Activated T-helper 1 cell treated with anti-CD3 and anti-CD28 coated beads, Interleukin-12 subunit alpha, Interleukin-12 subunit beta, Interleukin-2, Interleukin-4 antibody, amounts not matched to agents 30 ng/mL and 10 ng/mL and 1 ng/mL, durations not matched to agents 14 hours and 24 hours and 36 hours (primary cell): ENCODE measurements around the gene MEP1A. TPM values are rescaled to one million over a fixed set of nuclear protein-coding genes. Genes with fewer than 3 reads are reported as not detected.
A peak's percentile ranks its signal among the peaks of the same experiment; 100 is the strongest.
"Not testable (repeated sequence)": the region's sequence is repeated elsewhere in the genome, so short reads cannot be mapped to it uniquely, and the experiment has no call there.

Experiments
- DNase-seq: peaks from one replicate; pipeline ENCODE4 v3.0.0; 2021; ENCODE audit warnings: low spot score
- H3K27ac Mint-ChIP-seq: one replicate; pipeline ENCODE4 v1.8.0; 2021; ENCODE audit warnings: mild to moderate bottlenecking, mixed read lengths
- H3K27me3 Mint-ChIP-seq: one replicate; pipeline ENCODE4 v1.8.0; 2022; ENCODE audit warnings: mild to moderate bottlenecking, moderate library complexity, mixed read lengths; ENCODE audit not compliant: insufficient read depth
- H3K36me3 Mint-ChIP-seq: one replicate; pipeline ENCODE4 v1.8.0; 2021; ENCODE audit warnings: low read depth, mixed read lengths
- H3K4me1 Mint-ChIP-seq: one replicate; pipeline ENCODE4 v1.8.0; 2021; ENCODE audit warnings: low read depth, mixed read lengths
- H3K4me3 Mint-ChIP-seq: one replicate; pipeline ENCODE4 v1.8.0; 2021; ENCODE audit warnings: mild to moderate bottlenecking, moderate library complexity, mixed read lengths
- H3K9me3 Mint-ChIP-seq: one replicate; pipeline ENCODE4 v1.8.0; 2021; ENCODE audit warnings: mixed read lengths
- intact Hi-C: fragments of 100-400 bp; cut with micrococcal nuclease; formaldehyde crosslinking; loops from one replicate; pipeline ENCODE4 v1.15.1; 2024
- total RNA-seq: library from RNA; stranded (reverse); gene quantifications from 2 replicates; pipeline ENCODE4 v1.2.3, GENCODE V29; 2022

MEP1A gene
- total RNA-seq, 1 donor from 2014 or later = not detected

- H3K4me3 Mint-ChIP-seq = no peak overlapping the region
- DNase-seq = no peak
- H3K9me3 Mint-ChIP-seq = no peaks in the 10 kb centered on the region
- H3K4me1 Mint-ChIP-seq = no peaks in the 10 kb centered on the region
- H3K27ac Mint-ChIP-seq = no peak overlapping the region
- H3K36me3 Mint-ChIP-seq = no peaks in the 10 kb centered on the region
- peaks cover 4% of the 10 kb centered on the region for H3K27me3 Mint-ChIP-seq
- intact Hi-C loops = no loop called here
Observed at GRCh38 chr6:46819561-46819960, 26.4 kb downstream of the MEP1A start.

GRCh38 chr6:46821458-46821881 is 28.3 kb downstream of the MEP1A start:
- intact Hi-C loops = no loop called here
- no peak for DNase-seq
- Mint-ChIP-seq H3K9me3 (no peaks in the 10 kb centered on the region), H3K27me3 (peaks cover 4% of the 10 kb centered on the region), H3K27ac (no peak overlapping the region), H3K4me1 (no peaks in the 10 kb centered on the region), H3K4me3 (no peak overlapping the region), H3K36me3 (no peaks in the 10 kb centered on the region)

GRCh38 chr6:46828939-46829338 is 35.8 kb downstream of the MEP1A start:
- intact Hi-C loops = no loop called here
- no peaks in the 10 kb centered on the region for H3K36me3 Mint-ChIP-seq
- H3K27ac Mint-ChIP-seq = no peak overlapping the region
- no peaks in the 10 kb centered on the region for H3K4me1 Mint-ChIP-seq
- H3K9me3 Mint-ChIP-seq = no peaks in the 10 kb centered on the region
- no peak overlapping the region for H3K4me3 Mint-ChIP-seq
- H3K27me3 Mint-ChIP-seq = peaks cover 2% of the 10 kb centered on the region
- no peak for DNase-seq

GRCh38 chr6:46832816-46833215 is 39.6 kb downstream of the MEP1A start:
- no peaks in the 10 kb centered on the region for H3K4me1 Mint-ChIP-seq
- H3K36me3 Mint-ChIP-seq = no peaks in the 10 kb centered on the region
- no peak overlapping the region for H3K27ac Mint-ChIP-seq
- no peak overlapping the region for H3K4me3 Mint-ChIP-seq
- DNase-seq = no peak
- H3K9me3 Mint-ChIP-seq = no peaks in the 10 kb centered on the region
- intact Hi-C loops = no loop called here
- no peaks in the 10 kb centered on the region for H3K27me3 Mint-ChIP-seq

GRCh38 chr6:46834257-46834916 is 41.2 kb downstream of the MEP1A start:
- H3K27ac Mint-ChIP-seq, DNase-seq, H3K36me3 Mint-ChIP-seq, H3K4me1 Mint-ChIP-seq, H3K9me3 Mint-ChIP-seq, H3K27me3 Mint-ChIP-seq, intact Hi-C loops, H3K4me3 Mint-ChIP-seq: not testable (repeated sequence)

- DNase-seq, H3K4me1 Mint-ChIP-seq, H3K4me3 Mint-ChIP-seq, intact Hi-C loops, H3K27me3 Mint-ChIP-seq, H3K27ac Mint-ChIP-seq, H3K9me3 Mint-ChIP-seq, H3K36me3 Mint-ChIP-seq: not testable (repeated sequence)
Observed at GRCh38 chr6:46834991-46835390, 41.8 kb downstream of the MEP1A start.

GRCh38 chr6:46838033-46838432 is 44.8 kb downstream of the MEP1A start:
- H3K27ac Mint-ChIP-seq = no peak overlapping the region
- no peak for DNase-seq
- H3K4me3 Mint-ChIP-seq = no peak overlapping the region
- no peaks in the 10 kb centered on the region for H3K27me3 Mint-ChIP-seq
- no peaks in the 10 kb centered on the region for H3K36me3 Mint-ChIP-seq
- H3K4me1 Mint-ChIP-seq = no peaks in the 10 kb centered on the region
- intact Hi-C loops = no loop called here
- H3K9me3 Mint-ChIP-seq = peaks cover 23% of the 10 kb centered on the region

GRCh38 chr6:46842252-46842846 is 49.2 kb downstream of the MEP1A start:
- H3K4me1 Mint-ChIP-seq, H3K27ac Mint-ChIP-seq, DNase-seq, H3K27me3 Mint-ChIP-seq, H3K36me3 Mint-ChIP-seq, H3K4me3 Mint-ChIP-seq, intact Hi-C loops: not testable (repeated sequence)
- peaks cover 25% of the 10 kb centered on the region for H3K9me3 Mint-ChIP-seq

- no peak for DNase-seq
- peaks cover 9% of the 10 kb centered on the region for H3K4me1 Mint-ChIP-seq
- H3K4me3 Mint-ChIP-seq = no peak overlapping the region
- intact Hi-C loops = no loop called here
- peaks cover 25% of the 10 kb centered on the region for H3K9me3 Mint-ChIP-seq
- H3K36me3 Mint-ChIP-seq = no peaks in the 10 kb centered on the region
- peaks cover 12% of the 10 kb centered on the region for H3K27me3 Mint-ChIP-seq
- H3K27ac Mint-ChIP-seq = no peak overlapping the region
Observed at GRCh38 chr6:46845126-46845525, 51.9 kb downstream of the MEP1A start.

- no peaks in the 10 kb centered on the region for H3K36me3 Mint-ChIP-seq
- H3K9me3 Mint-ChIP-seq = no peaks in the 10 kb centered on the region
- H3K4me1 Mint-ChIP-seq = peaks cover 9% of the 10 kb centered on the region
- peaks cover 15% of the 10 kb centered on the region for H3K27me3 Mint-ChIP-seq
- no peak overlapping the region for H3K4me3 Mint-ChIP-seq
- DNase-seq = peak; percentile 39
- intact Hi-C loops = loop anchor here (1.0 kb wide), 2 partner anchors 198 to 461 kb away; no protein-coding TSS in a partner anchor
- no peak overlapping the region for H3K27ac Mint-ChIP-seq
Observed at GRCh38 chr6:46848684-46849360, 55.6 kb downstream of the MEP1A start.

GRCh38 chr6:46849361-46849690 is 56.1 kb downstream of the MEP1A start:
- Mint-ChIP-seq H3K9me3 (no peaks in the 10 kb centered on the region), H3K4me1 (peaks cover 9% of the 10 kb centered on the region), H3K27me3 (peaks cover 15% of the 10 kb centered on the region), H3K4me3 (no peak overlapping the region), H3K36me3 (no peaks in the 10 kb centered on the region), H3K27ac (no peak overlapping the region)
- intact Hi-C loops = loop anchor here (1.0 kb wide), 1 partner anchor 461 kb away; no protein-coding TSS in a partner anchor
- no peak for DNase-seq

- H3K9me3 Mint-ChIP-seq = no peaks in the 10 kb centered on the region
- H3K4me3 Mint-ChIP-seq = no peak overlapping the region
- H3K36me3 Mint-ChIP-seq = no peaks in the 10 kb centered on the region
- DNase-seq = no peak
- intact Hi-C loops = no loop called here
- H3K4me1 Mint-ChIP-seq = peaks cover 9% of the 10 kb centered on the region
- H3K27me3 Mint-ChIP-seq = peaks cover 15% of the 10 kb centered on the region
- no peak overlapping the region for H3K27ac Mint-ChIP-seq
Observed at GRCh38 chr6:46850792-46851191, 57.6 kb downstream of the MEP1A start.

- H3K27ac Mint-ChIP-seq, H3K4me3 Mint-ChIP-seq, H3K36me3 Mint-ChIP-seq, H3K4me1 Mint-ChIP-seq, intact Hi-C loops, H3K9me3 Mint-ChIP-seq, DNase-seq: not testable (repeated sequence)
- H3K27me3 Mint-ChIP-seq = peaks cover 15% of the 10 kb centered on the region
Observed at GRCh38 chr6:46851576-46851975, 58.4 kb downstream of the MEP1A start.
